ENCODE data around the gene SAP30.
A peak's percentile ranks its signal among the peaks of the same experiment; 100 is the strongest.

Gene SAP30

DNA sequence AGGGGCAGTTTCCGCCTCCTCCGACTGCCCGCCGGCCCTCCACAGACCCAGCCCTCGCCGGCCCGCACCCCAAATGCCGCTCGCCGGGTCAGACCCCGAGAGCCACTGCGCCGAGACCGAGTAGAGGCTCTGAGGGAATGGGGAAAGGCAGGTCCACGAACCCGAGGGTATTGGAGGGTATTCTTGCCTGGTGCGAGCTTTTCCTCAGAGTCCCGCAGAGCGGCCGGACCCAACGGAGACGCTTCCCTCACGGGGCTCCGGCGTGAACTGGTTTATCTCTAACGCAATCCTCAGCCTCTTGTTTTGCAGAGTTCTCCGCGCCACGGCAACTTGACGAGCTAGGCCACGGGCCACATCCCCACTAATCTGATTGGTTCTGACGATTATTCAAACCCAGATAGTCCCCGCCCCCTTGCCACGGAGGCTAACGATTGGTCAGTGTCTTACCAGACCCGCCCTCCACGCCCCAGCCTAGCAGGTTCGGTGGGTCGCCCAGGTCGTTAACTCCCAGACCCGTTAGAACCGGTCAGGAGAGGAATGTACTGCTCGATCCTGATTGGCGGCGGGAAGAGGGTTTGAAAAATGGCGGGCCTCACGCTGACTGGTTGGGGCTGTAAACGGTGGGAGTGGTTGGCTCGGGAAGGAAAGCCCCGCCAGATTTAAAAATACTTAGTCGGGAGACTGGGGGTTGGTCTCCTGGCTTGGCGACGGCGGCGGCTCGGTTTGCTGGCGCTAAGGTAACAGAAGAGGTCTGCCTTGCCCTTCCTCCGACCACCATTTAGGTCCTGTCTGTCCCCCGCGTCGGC is 36.5 kb upstream of the SAP30 start, which contains the start of gene HMGB2:
Gene HMGB2, minus strand, starts transcription at position 274 of the 806 bp plus-strand sequence. CDS start 709 bp downstream, outside the sequence.
- H3K4me3 ChIP-seq, result peak within 1 kb of the TSS; percentile 72 to 99 (median 92)
- peak within 1 kb of the TSS; percentile 89 to 100 (median 98) for H3K27ac ChIP-seq
- peaks cover 22 to 49% (median 38%) of the 10 kb centered on the region in 10 experiments for H3K4me1 ChIP-seq
- H3K36me3 ChIP-seq, result peaks cover 18 to 42% (median 41%) of the 10 kb centered on the region in 11 experiments; a peak in 19 of 22 replicates
- no peaks in the 10 kb centered on the region for H3K27me3 ChIP-seq
- H4K20me1 ChIP-seq, result peaks cover 0 to 42% (median 21%) of the 10 kb centered on the region in 11 experiments; a peak in 16 of 22 replicates
- H3K9ac ChIP-seq, result peak within 1 kb of the TSS; percentile 93 to 100 (median 98)
- H3K9me3 ChIP-seq (replicated peaks in 1 of 11), result no peaks in the 10 kb centered on the region
- no peak for TF ChIP-seq Cebpa-rat (IDR thresholded peaks at IDR 0.05)
- peak within 1 kb of the TSS; percentile 80 to 97 (median 90) for H3K4me2 ChIP-seq

DNA sequence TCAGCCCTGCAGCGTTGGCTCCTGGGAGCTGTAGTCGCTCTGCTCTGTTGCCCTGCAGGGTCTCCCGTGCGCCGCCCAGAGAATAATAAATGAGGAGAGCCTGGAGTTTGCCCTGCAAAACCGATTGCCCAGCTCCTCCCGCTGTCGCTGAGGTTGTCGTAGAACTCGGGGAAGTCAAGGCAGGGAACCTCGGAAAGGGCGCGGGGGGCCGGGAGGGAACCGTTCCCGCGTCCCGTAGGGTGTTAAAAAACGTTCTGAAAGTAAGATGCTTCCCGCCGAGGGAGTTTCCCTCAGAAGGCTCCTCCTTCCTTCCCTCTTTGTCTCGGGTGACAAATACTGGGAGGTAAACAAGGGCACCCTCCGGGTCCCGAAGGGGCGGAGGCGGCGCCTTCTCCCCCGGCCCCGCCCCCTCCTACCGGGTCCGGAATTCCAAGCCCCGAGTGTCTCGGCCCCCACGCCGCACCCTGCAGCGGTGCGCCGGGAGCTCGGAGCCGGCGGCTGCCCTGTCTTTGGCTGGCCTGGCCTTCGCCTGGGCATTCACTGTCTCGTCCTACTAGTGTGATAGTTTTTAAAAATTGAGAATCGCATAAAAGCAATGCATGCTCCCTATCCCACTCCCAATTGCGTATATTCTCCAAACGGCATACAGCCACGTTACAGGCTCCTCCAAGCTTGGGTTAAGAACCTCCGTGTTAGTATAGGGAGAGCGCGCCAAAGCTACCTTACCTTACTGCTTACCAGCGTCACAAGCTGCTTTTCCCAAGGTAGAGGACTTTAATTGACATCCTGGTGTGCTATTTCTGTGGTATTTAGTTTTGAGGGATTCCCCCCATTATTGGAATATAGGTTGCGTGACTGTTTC is 35.6 kb upstream of the SAP30 start:
- Histone ChIP-seq H3K4me3 (peak overlapping the region; percentile 72 to 99 (median 92)), H4K20me1 (peaks cover 0 to 37% (median 21%) of the 10 kb centered on the region in 11 experiments; a peak in 16 of 22 replicates), H3K27me3 (no peaks in the 10 kb centered on the region), H3K27ac (peak overlapping the region; percentile 7 to 100 (median 98); a peak in 21 of 22 replicates), H3K36me3 (peaks cover 13 to 34% (median 32%) of the 10 kb centered on the region in 11 experiments; a peak in 19 of 22 replicates), H3K9me3 (replicated peaks in 1 of 11) (no peaks in the 10 kb centered on the region), H3K4me1 (peaks cover 22 to 46% (median 38%) of the 10 kb centered on the region in 10 experiments), H3K9ac (peak overlapping the region; percentile 76 to 100 (median 98)), H3K4me2 (peak overlapping the region; percentile 79 to 92 (median 86))
- TF ChIP-seq Cebpa-rat (IDR thresholded peaks at IDR 0.05), result no peak

DNA sequence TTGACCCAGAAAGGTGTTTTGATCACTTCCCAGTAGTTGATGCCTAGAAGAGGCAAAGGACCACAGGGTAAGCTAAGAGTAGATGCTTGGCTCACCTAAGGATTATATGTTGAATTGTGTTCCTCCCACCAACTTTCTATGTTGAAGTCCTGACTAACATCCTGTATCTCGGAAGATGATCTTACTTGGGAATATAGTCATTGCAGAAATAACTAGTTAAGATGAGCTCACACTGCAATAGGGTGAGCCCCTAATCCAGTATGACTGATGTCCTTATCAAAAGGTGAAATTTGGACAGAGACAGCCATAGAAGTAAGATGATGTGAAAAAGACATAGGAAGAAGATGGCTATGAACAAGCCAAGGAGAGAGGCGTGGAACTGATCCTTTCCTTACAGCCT is 33.3 kb upstream of the SAP30 start:
- Histone ChIP-seq H3K27ac (no peak overlapping the region), H3K4me1 (peaks cover 6 to 23% (median 19%) of the 10 kb centered on the region in 10 experiments; a peak in 18 of 20 replicates), H3K36me3 (peaks cover 0 to 10% (median 10%) of the 10 kb centered on the region in 11 experiments; a peak in 11 of 22 replicates), H3K27me3 (no peaks in the 10 kb centered on the region), H3K9me3 (replicated peaks in 1 of 11) (no peaks in the 10 kb centered on the region), H3K9ac (no peak overlapping the region), H3K4me2 (peak overlapping the region in 1 of 11 experiments; percentile 3; a peak in 3 of 22 replicates), H4K20me1 (peaks cover 0 to 15% (median 9%) of the 10 kb centered on the region in 11 experiments; a peak in 11 of 22 replicates), H3K4me3 (no peak overlapping the region)
- no peak for TF ChIP-seq Cebpa-rat (IDR thresholded peaks at IDR 0.05)

DNA sequence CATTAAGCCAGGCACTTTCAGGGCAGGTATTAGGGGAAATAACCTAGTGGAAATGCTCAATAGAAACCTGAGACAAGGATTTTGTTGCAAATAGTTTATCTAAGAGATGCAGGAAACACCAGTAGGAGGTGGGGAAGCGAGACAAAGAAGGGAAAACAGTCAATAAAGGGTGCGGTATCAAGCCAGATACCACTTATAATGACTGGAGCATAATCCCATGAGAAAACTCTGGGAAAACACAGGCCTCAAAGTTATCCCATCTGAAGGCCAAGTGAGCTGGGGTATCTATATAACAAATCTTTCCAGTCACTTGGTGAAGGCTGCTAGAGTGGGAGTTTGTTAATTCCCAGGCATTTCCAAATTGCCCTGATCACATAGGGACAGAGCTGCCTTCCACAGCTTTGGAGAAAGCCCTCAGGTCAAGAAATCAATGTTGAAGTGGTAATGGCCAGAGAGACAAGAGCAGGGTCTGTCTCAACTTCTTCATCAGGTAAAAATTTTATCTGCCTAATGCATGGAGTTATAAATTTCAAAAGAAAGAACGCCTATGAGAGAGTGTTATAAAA is 26.8 kb upstream of the SAP30 start:
- no peak for TF ChIP-seq Cebpa-rat (IDR thresholded peaks at IDR 0.05)
- Histone ChIP-seq H3K4me3 (no peak overlapping the region), H3K9me3 (replicated peaks in 1 of 11) (peaks cover 0 to 6% (median 0%) of the 10 kb centered on the region in 11 experiments; a peak in 3 of 22 replicates), H3K4me2 (no peak overlapping the region), H3K4me1 (peaks cover 0 to 5% (median 0%) of the 10 kb centered on the region in 10 experiments; a peak in 1 of 20 replicates), H3K27me3 (no peaks in the 10 kb centered on the region), H3K27ac (no peak overlapping the region), H4K20me1 (no peaks in the 10 kb centered on the region), H3K36me3 (no peaks in the 10 kb centered on the region; a peak in 1 of 22 replicates), H3K9ac (no peak overlapping the region)

DNA sequence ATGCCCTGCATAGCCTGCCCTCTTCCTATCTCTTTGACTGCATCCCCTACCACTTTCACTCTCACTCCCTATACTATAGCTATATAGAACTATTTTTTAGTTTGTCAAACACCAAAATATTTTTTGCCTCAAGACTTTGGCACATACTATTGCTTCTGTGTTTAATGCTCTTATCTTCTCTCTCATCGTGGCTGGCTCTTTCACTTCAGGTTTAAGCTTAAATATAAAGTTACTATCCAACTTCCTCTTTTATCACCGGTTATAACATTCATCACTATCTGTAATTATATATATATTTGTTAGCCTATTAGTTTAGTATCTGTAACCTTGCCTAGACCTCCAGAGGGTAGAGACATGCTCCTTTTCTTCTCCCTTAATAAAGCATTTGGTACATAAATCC is 25.1 kb upstream of the SAP30 start:
- Histone ChIP-seq H3K27ac (no peak overlapping the region), H3K4me1 (peaks cover 0 to 5% (median 0%) of the 10 kb centered on the region in 10 experiments; a peak in 1 of 20 replicates), H3K4me3 (no peak overlapping the region), H3K9ac (no peak overlapping the region), H3K27me3 (no peaks in the 10 kb centered on the region), H3K9me3 (replicated peaks in 1 of 11) (peaks cover 0 to 6% (median 0%) of the 10 kb centered on the region in 11 experiments; a peak in 3 of 22 replicates), H4K20me1 (no peaks in the 10 kb centered on the region), H3K36me3 (no peaks in the 10 kb centered on the region; a peak in 3 of 22 replicates), H3K4me2 (no peak overlapping the region)
- no peak for TF ChIP-seq Cebpa-rat (IDR thresholded peaks at IDR 0.05)

DNA sequence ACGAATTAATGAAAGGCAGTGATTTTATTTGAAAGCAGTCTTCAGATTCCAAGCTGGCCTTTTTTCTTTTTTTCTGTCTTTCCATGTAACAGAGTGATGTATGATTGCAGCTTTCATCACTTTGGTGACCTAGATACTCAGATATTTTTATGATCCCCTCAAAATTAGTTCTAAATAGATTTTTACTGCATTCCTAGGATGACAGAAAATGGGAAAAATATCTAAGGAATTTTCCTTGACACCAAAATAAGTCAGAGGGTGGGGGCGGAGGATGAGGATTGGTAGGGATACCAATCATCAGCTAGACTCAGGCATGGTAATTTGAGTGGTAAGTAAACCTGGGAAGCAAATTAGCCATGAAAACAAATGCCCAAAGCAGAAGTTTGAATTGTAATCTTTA is 24.7 kb upstream of the SAP30 start:
- H3K36me3 ChIP-seq, result no peaks in the 10 kb centered on the region; a peak in 3 of 22 replicates
- no peak overlapping the region for H3K9ac ChIP-seq
- H3K9me3 ChIP-seq (replicated peaks in 1 of 11), result peaks cover 0 to 6% (median 0%) of the 10 kb centered on the region in 11 experiments; a peak in 3 of 22 replicates
- H3K4me3 ChIP-seq, result no peak overlapping the region
- H3K27ac ChIP-seq, result no peak overlapping the region
- no peaks in the 10 kb centered on the region for H4K20me1 ChIP-seq
- H3K4me1 ChIP-seq, result peaks cover 0 to 6% (median 0%) of the 10 kb centered on the region in 10 experiments; a peak in 3 of 20 replicates
- TF ChIP-seq Cebpa-rat (IDR thresholded peaks at IDR 0.05), result no peak
- no peaks in the 10 kb centered on the region for H3K27me3 ChIP-seq
- H3K4me2 ChIP-seq, result no peak overlapping the region

DNA sequence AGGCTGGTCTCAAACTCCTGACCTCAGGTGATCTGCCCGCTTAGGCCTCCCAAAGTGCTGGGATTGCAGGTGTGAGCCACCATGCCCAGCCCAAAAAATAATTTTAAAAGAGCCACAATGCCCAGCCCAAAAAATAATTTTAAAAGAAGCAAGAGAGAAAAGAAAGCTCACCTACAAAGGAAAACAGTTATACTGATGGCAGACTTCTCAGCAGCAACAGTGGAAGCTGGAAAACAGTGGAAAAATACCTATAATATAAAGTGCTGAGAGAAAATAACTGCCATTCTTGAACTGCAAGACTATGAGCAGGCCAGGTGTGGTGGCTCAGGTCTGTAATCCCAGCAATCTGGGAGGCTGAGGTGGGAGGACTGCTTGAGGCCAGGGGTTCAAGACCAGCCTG is 23.3 kb upstream of the SAP30 start:
- Histone ChIP-seq H4K20me1 (no peaks in the 10 kb centered on the region), H3K36me3 (no peaks in the 10 kb centered on the region; a peak in 3 of 22 replicates), H3K4me1 (peaks cover 0 to 8% (median 0%) of the 10 kb centered on the region in 10 experiments; a peak in 3 of 20 replicates), H3K27me3 (no peaks in the 10 kb centered on the region), H3K4me3 (no peak overlapping the region), H3K4me2 (no peak overlapping the region), H3K27ac (no peak overlapping the region), H3K9ac (no peak overlapping the region), H3K9me3 (replicated peaks in 1 of 11) (peaks cover 0 to 6% (median 0%) of the 10 kb centered on the region in 11 experiments; a peak in 3 of 22 replicates)
- no peak for TF ChIP-seq Cebpa-rat (IDR thresholded peaks at IDR 0.05)

DNA sequence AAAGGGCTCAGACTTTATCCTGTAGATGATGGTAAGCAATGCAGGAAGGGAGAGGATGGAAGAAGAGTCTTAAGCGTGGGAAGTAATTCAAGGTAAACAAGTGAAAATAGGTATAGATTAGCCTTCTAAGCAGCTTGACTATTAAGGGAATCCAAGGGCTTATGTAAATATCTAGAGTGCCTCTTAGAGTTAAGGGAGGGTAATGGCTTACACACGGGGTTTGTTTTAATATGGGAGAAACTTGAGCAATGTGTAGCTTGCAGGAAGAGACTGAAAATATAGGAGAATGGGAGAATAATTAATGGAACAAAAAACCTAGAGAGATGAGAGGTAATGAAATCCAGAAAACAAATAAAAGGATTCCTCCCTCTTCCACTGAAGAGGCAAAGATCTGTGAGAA is 12.8 kb upstream of the SAP30 start:
- peaks cover 0 to 9% (median 0%) of the 10 kb centered on the region in 11 experiments; a peak in 4 of 22 replicates for H3K9me3 ChIP-seq (replicated peaks in 1 of 11)
- H3K4me3 ChIP-seq, result no peak overlapping the region
- H3K27me3 ChIP-seq, result no peaks in the 10 kb centered on the region
- no peak for TF ChIP-seq Cebpa-rat (IDR thresholded peaks at IDR 0.05)
- H3K27ac ChIP-seq, result no peak overlapping the region
- H3K36me3 ChIP-seq, result peaks cover 0 to 5% (median 0%) of the 10 kb centered on the region in 11 experiments; a peak in 3 of 22 replicates
- no peak overlapping the region for H3K9ac ChIP-seq
- no peak overlapping the region for H3K4me2 ChIP-seq
- no peaks in the 10 kb centered on the region for H3K4me1 ChIP-seq
- no peaks in the 10 kb centered on the region for H4K20me1 ChIP-seq
